PC-9 (cell line): ENCODE results near the gene DEFB108B. TPM values are rescaled to one million over a fixed set of nuclear protein-coding genes. Genes with fewer than 3 reads are reported as not detected.
A peak's percentile ranks its signal among the peaks of the same experiment; 100 is the strongest.
"Not testable (repeated sequence)": the region's sequence is repeated elsewhere in the genome, so short reads cannot be mapped to it uniquely, and the experiment has no call there.

ENCODE experiments used
- Bru-seq: library from RNA; stranded (reverse); fragments of 400-500 nt; gene quantifications from one replicate; lab custom pipeline; 2021; lab: Mats Ljungman, UMichigan
- BruChase-seq, 2 experiments: library from RNA; stranded (reverse); fragments of 400-500 nt; gene quantifications; one replicate each; lab custom pipeline; 2021; lab: Mats Ljungman, UMichigan
- BruUV-seq: library from RNA; stranded (reverse); fragments of 400-500 nt; replicated peaks from 2 replicates; lab custom pipeline; 2021; lab: Mats Ljungman, UMichigan
- CTCF ChIA-PET: fragments of 300-600 bp; sonication (Branson Sonifier 250); formaldehyde crosslinking; loops from one replicate; lab custom pipeline; 2022; ENCODE audit warnings: antibody characterized with exemption; lab: Charles Lee
- POLR2A ChIA-PET: fragments of 300-600 bp; sonication (Branson Sonifier 250); formaldehyde crosslinking; loops from one replicate; lab custom pipeline; 2022; ENCODE audit warnings: antibody characterized with exemption; ENCODE audit not compliant: unreplicated experiment; lab: Charles Lee
- DNase-seq, 2 experiments: peaks; one replicate each; pipeline versions ENCODE4 v3.0.0 to v3.0.0-alpha.2; 2015 to 2022; ENCODE audit warnings: mixed read lengths in 1 of 2
- H2AFZ ChIP-seq: fragments of 200-600 bp; sonication (generic); 2 replicates; pipeline ENCODE4 v1.8.1; 2017; ENCODE audit warnings: antibody characterized with exemption
- H3F3A ChIP-seq: fragments of 200-600 bp; sonication (generic); 2 replicates; pipeline ENCODE4 v1.8.1; 2017; ENCODE audit warnings: antibody characterized with exemption, mild to moderate bottlenecking, low read depth; ENCODE audit not compliant: insufficient read depth
- H3K27ac ChIP-seq: fragments of 200-600 bp; sonication (generic); 2 replicates; pipeline ENCODE4 v1.6.1; 2016; ENCODE audit warnings: mixed run types
- H3K27me3 ChIP-seq: fragments of 200-600 bp; sonication (generic); 2 replicates; pipeline ENCODE4 v1.6.1; 2016; ENCODE audit warnings: low read depth, mixed run types; ENCODE audit not compliant: insufficient read depth
- H3K36me3 ChIP-seq: fragments of 200-600 bp; sonication (generic); 2 replicates; pipeline ENCODE4 v1.6.1; 2016; ENCODE audit warnings: low read depth, mixed run types
- H3K4me1 ChIP-seq: fragments of 200-600 bp; sonication (generic); replicated peaks from 2 replicates; pipeline ENCODE4 v1.6.1; 2016; ENCODE audit warnings: mixed run types; ENCODE audit not compliant: insufficient read depth
- H3K4me2 ChIP-seq: fragments of 200-600 bp; sonication (generic); 2 replicates; pipeline ENCODE4 v1.6.1; 2017; ENCODE audit warnings: mixed run types
- H3K4me3 ChIP-seq: fragments of 200-600 bp; sonication (generic); 2 replicates; pipeline ENCODE4 v1.6.1; 2016; ENCODE audit warnings: mixed run types
- H3K79me2 ChIP-seq: fragments of 200-600 bp; sonication (generic); 2 replicates; pipeline ENCODE4 v1.6.1; 2017; ENCODE audit warnings: low read depth, mixed run types
- H3K9me2 ChIP-seq: fragments of 200-600 bp; sonication (generic); 2 replicates; pipeline ENCODE4 v1.8.1; 2017; ENCODE audit warnings: mild to moderate bottlenecking; ENCODE audit not compliant: insufficient read depth
- H3K9me3 ChIP-seq: fragments of 200-600 bp; sonication (generic); 2 replicates; pipeline ENCODE4 v1.8.1; 2016; ENCODE audit warnings: low read depth; ENCODE audit not compliant: insufficient read depth
- H4K20me1 ChIP-seq: fragments of 200-600 bp; sonication (generic); 2 replicates; pipeline ENCODE4 v1.8.1; 2017; ENCODE audit not compliant: insufficient read depth
- CTCF ChIP-seq: fragments of 200-600 bp; sonication (generic); conservative IDR thresholded peaks from 2 replicates; pipeline ENCODE4 v1.6.1; 2017; ENCODE audit warnings: mixed run types, antibody characterized with exemption, mild to moderate bottlenecking, moderate library complexity
- EZH2 ChIP-seq: fragments of 200-600 bp; sonication (generic); IDR thresholded peaks from 2 replicates; pipeline ENCODE4 v1.8.0; 2017; ENCODE audit warnings: antibody characterized with exemption, low read depth
- intact Hi-C: fragments of 100-400 bp; cut with micrococcal nuclease; formaldehyde crosslinking; loops from one replicate; pipeline ENCODE4 v1.10.0; 2022; ENCODE audit not compliant: unreplicated experiment
- long read RNA-seq: library from polyadenylated mRNA; stranded (forward); transcript quantifications from one replicate; pipeline ENCODE4 v2.0.0, GENCODE V29; 2022
- total RNA-seq: library from RNA; stranded (reverse); gene quantifications from 2 replicates; pipeline ENCODE4 v1.2.3, GENCODE V29; 2021

The DEFB108B gene, protein sequence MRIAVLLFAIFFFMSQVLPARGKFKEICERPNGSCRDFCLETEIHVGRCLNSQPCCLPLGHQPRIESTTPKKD
- total RNA-seq (not detected in 2 replicates), Bru-seq, nascent RNA (not detected), BruChase-seq, experiment 1, labeled RNA remaining after a 2-hour chase (not detected), BruChase-seq, experiment 2, labeled RNA remaining after a 6-hour chase (not detected)
- long read RNA-seq: 0 reads

DNA sequence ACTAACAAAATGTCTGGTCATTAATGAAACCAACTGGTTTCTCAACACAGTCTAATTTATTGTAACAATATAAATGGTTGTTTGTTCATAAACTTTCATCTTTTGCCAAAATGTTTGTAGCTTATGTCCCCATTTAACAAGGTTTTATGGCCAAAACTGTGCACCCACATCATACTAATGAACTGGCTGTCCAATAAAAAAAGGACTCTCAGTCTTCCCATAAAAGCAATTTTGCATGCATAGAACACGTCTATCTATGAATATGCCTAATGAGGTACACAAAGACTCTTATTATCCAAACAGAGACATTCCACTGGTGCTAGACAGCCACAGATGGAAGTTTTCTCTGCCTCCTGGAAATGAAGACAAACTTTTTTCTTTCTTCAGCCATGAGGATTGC lies at the start of gene DEFB108B:
TSS of gene DEFB108B (plus strand) at position 390 of the 400 bp plus-strand sequence. CDS start at position 390, 0 bp downstream.
- DNase-seq, H3F3A ChIP-seq, POLR2A ChIA-PET, intact Hi-C loops, H3K79me2 ChIP-seq, H3K27me3 ChIP-seq, H3K4me3 ChIP-seq, H3K27ac ChIP-seq, H3K4me1 ChIP-seq, BruUV-seq, H2AFZ ChIP-seq, H3K9me2 ChIP-seq, H3K4me2 ChIP-seq, H3K9me3 ChIP-seq, H3K36me3 ChIP-seq, CTCF ChIA-PET, H4K20me1 ChIP-seq: not testable (repeated sequence)

- BruUV-seq: TSS peak; percentile 40
- peak overlapping the region; percentile 81 for H3K4me2 ChIP-seq
- not testable (repeated sequence) for H4K20me1 ChIP-seq, H3K36me3 ChIP-seq, H3K27me3 ChIP-seq, H3K9me3 ChIP-seq, H3K79me2 ChIP-seq, H3K9me2 ChIP-seq, H3K27ac ChIP-seq
- H3F3A ChIP-seq: peaks cover 18% of the 10 kb centered on the region
- DNase-seq: peak in 1 of 2 experiments; percentile 68
- CTCF ChIA-PET: interaction anchor here (0.6 to 1.1 kb wide), 2 partner anchors 182 to 206 kb away, joined by 4 to 5 read pairs; no protein-coding TSS in a partner anchor
- peak overlapping the region; percentile 69 for H3K4me3 ChIP-seq
- POLR2A ChIA-PET: interaction anchor here (0.6 to 0.7 kb wide), 7 partner anchors 17 to 437 kb away, joined by 3 to 24 read pairs (median 5); partner anchors contain the start of gene XNDC1N
- intact Hi-C loops: loop anchor here (5.0 kb wide), 2 partner anchors 141 to 646 kb away; partner anchors contain the start of genes CLPB, RNF121 and XNDC1N
- H2AFZ ChIP-seq: peak overlapping the region; percentile 73; the same call in 1 of the 2 replicates
- peaks cover 47% of the 10 kb centered on the region for H3K4me1 ChIP-seq
Measured at GRCh38 chr11:71786114-71786847, 46.7 kb upstream of the DEFB108B start.

GRCh38 chr11:71786848-71787097 lies 46.2 kb upstream of the DEFB108B start:
- POLR2A ChIA-PET: interaction anchor here (0.6 to 0.7 kb wide), 6 partner anchors 17 to 437 kb away, joined by 3 to 24 read pairs (median 4); partner anchors contain the start of gene XNDC1N
- H3F3A ChIP-seq: peaks cover 18% of the 10 kb centered on the region
- H3K27ac ChIP-seq: 0 out of 2 replicates have a peak overlapping the region, but pooled peaks have one; percentile 89
- peak overlapping the region; percentile 81; the same call in 1 of the 2 replicates for H3K4me2 ChIP-seq
- peak in 1 of 2 experiments; percentile 100 for DNase-seq
- not testable (repeated sequence) for H4K20me1 ChIP-seq, BruUV-seq, H3K27me3 ChIP-seq, H3K9me2 ChIP-seq, H2AFZ ChIP-seq, H3K36me3 ChIP-seq, H3K9me3 ChIP-seq, H3K79me2 ChIP-seq
- peak overlapping the region; percentile 69; the same call in 1 of the 2 replicates for H3K4me3 ChIP-seq
- H3K4me1 ChIP-seq: peaks cover 45% of the 10 kb centered on the region
- CTCF ChIA-PET: interaction anchor here (1.1 kb wide), 1 partner anchor 182 kb away, joined by 5 read pairs; no protein-coding TSS in a partner anchor
- intact Hi-C loops: loop anchor here (5.0 kb wide), 2 partner anchors 141 to 646 kb away; partner anchors contain the start of genes CLPB, RNF121 and XNDC1N

DNA sequence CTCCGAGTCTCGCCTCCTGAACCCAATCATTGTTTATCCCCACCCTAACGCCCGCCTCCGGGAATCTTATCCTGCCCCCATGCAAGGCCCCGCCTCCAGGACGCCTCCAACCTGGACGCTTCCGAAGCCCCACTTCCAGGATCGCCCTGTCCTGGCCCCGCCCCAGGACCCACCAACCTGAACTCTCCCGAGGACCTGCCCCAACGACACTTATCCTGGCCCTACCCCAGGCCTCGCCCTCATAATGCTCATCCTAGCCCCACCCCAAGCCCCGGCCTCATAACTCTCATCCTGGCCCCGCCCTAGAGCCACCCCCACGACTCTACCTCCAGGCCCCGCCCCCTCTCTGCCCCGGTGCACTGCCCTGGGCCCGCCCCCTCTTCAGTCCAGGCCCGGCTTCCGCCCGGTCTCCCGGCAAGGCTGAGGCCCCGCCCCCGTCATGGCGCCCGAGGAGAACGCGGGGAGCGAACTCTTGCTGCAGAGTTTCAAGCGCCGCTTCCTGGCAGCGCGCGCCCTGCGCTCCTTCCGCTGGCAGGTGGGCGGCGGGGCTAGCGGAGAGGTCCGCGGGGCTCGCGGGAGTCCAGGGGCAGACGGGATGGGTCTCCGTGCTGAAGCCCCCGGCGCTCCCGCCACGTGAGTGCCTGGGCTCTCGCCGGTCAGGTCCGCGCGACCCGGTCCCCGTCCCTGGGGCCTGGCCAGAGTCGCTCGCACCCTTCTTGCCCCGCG lies 45.7 kb upstream of the DEFB108B start:
- no peaks in the 10 kb centered on the region for H3K36me3 ChIP-seq
- DNase-seq: peak; percentile 97 to 99
- H3K9me2 ChIP-seq: no peaks in the 10 kb centered on the region
- intact Hi-C loops: loop anchor here (5.0 kb wide), 2 partner anchors 140 to 645 kb away; partner anchors contain the start of genes CLPB, RNF121 and XNDC1N
- peaks cover 10% of the 10 kb centered on the region; the same call in 1 of the 2 replicates for H3K79me2 ChIP-seq
- ChIA-PET POLR2A (interaction anchor here (0.6 to 0.7 kb wide), 7 partner anchors 129 to 669 kb away, joined by 3 to 24 read pairs (median 5); partner anchors contain the start of gene XNDC1N), CTCF (interaction anchor here (1.1 kb wide), 1 partner anchor 183 kb away, joined by 5 read pairs; no protein-coding TSS in a partner anchor)
- H3F3A ChIP-seq: peaks cover 18% of the 10 kb centered on the region
- peak overlapping the region; percentile 71 for H3K4me2 ChIP-seq
- H3K27ac ChIP-seq: peak overlapping the region; percentile 89
- no peaks in the 10 kb centered on the region for H4K20me1 ChIP-seq
- peaks cover 45% of the 10 kb centered on the region for H3K4me1 ChIP-seq
- no TSS peak for BruUV-seq
- H3K4me3 ChIP-seq: peak overlapping the region; percentile 91
- H3K27me3 ChIP-seq: no peaks in the 10 kb centered on the region
- TF ChIP-seq CTCF: no peak
- TF ChIP-seq EZH2: no peak
- H3K9me3 ChIP-seq: no peaks in the 10 kb centered on the region
- H2AFZ ChIP-seq: peak overlapping the region; percentile 75
